Measurements from ENCODE around the gene MGAT2. TPM values are rescaled to one million over a fixed set of nuclear protein-coding genes. Genes with fewer than 3 reads are reported as not detected.

The MGAT2 gene
- total and polyA plus RNA-seq, 9 of the 15 experiments (the other 6 are each of a cell fraction or from before 2014, with no cell fraction given): 0.03 to 33.3 (median 24.6) TPM; not detected in 1

- TF ChIP-seq, protein P1, sequence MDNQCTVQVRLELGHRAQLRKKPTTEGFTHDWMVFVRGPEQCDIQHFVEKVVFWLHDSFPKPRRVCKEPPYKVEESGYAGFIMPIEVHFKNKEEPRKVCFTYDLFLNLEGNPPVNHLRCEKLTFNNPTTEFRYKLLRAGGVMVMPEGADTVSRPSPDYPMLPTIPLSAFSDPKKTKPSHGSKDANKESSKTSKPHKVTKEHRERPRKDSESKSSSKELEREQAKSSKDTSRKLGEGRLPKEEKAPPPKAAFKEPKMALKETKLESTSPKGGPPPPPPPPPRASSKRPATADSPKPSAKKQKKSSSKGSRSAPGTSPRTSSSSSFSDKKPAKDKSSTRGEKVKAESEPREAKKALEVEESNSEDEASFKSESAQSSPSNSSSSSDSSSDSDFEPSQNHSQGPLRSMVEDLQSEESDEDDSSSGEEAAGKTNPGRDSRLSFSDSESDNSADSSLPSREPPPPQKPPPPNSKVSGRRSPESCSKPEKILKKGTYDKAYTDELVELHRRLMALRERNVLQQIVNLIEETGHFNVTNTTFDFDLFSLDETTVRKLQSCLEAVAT (IDR thresholded peaks at IDR 0.05): peak in 1 of 2 experiments; percentile 65; a peak in 2 of 4 replicates
- TF ChIP-seq SMAD1 (IDR thresholded peaks at IDR 0.05; ENCODE audit: low read depth, low read length, partially characterized antibody) (peak; percentile 23), KDM5B (IDR thresholded peaks at IDR 0.05; ENCODE audit: insufficient replicate concordance, low read depth, low read length) (peak; percentile 97), EP400 (IDR thresholded peaks at IDR 0.05) (peak; percentile 98), FOXK1 (CRISPR knock-in tag; IDR thresholded peaks at IDR 0.05; ENCODE audit: borderline replicate concordance) (peak; percentile 56; the same call in 1 of the 2 replicates), ZNF668 (CRISPR knock-in tag; IDR thresholded peaks at IDR 0.05) (no peak), RCOR1 (IDR thresholded peaks at IDR 0.05; ENCODE audit: borderline replicate concordance in 1 of 2, low read depth in 2 of 2, low read length in 2 of 2) (0 out of 4 replicates have a peak, but pooled peaks of 1 of the 2 experiments have one; percentile 7), ZBTB43 (CRISPR knock-in tag; IDR thresholded peaks at IDR 0.05) (peak; percentile 49; the same call in 1 of the 2 replicates), RBBP5 (IDR thresholded peaks at IDR 0.05; ENCODE audit: borderline replicate concordance, insufficient read depth, low read length, poor library complexity, severe bottlenecking) (peak; percentile 73), ATF1 (CRISPR knock-in tag; IDR thresholded peaks at IDR 0.05) (0 out of 2 replicates have a peak, but pooled peaks have one; percentile 24), ATF1 (tag; IDR thresholded peaks at IDR 0.05) (peak; percentile 82), POLR2G (IDR thresholded peaks at IDR 0.05; ENCODE audit: low read depth, low read length) (peak; percentile 99), ZNF766 (CRISPR knock-in tag; conservative IDR thresholded peaks at IDR 0.05) (peak; percentile 37; the same call in 1 of the 2 replicates), FOS (IDR thresholded peaks at IDR 0.05; ENCODE audit: extremely low read depth, insufficient read length) (peak; percentile 90), RFX1 (IDR thresholded peaks at IDR 0.05) (peak; percentile 65)
- TF ChIP-seq, protein P2, sequence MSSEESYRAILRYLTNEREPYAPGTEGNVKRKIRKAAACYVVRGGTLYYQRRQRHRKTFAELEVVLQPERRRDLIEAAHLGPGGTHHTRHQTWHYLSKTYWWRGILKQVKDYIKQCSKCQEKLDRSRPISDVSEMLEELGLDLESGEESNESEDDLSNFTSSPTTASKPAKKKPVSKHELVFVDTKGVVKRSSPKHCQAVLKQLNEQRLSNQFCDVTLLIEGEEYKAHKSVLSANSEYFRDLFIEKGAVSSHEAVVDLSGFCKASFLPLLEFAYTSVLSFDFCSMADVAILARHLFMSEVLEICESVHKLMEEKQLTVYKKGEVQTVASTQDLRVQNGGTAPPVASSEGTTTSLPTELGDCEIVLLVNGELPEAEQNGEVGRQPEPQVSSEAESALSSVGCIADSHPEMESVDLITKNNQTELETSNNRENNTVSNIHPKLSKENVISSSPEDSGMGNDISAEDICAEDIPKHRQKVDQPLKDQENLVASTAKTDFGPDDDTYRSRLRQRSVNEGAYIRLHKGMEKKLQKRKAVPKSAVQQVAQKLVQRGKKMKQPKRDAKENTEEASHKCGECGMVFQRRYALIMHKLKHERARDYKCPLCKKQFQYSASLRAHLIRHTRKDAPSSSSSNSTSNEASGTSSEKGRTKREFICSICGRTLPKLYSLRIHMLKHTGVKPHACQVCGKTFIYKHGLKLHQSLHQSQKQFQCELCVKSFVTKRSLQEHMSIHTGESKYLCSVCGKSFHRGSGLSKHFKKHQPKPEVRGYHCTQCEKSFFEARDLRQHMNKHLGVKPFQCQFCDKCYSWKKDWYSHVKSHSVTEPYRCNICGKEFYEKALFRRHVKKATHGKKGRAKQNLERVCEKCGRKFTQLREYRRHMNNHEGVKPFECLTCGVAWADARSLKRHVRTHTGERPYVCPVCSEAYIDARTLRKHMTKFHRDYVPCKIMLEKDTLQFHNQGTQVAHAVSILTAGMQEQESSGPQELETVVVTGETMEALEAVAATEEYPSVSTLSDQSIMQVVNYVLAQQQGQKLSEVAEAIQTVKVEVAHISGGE (CRISPR knock-in tag; IDR thresholded peaks at IDR 0.05): peak in 1 of 3 experiments; percentile 73; a peak in 2 of 6 replicates
- TF ChIP-seq, protein P3, sequence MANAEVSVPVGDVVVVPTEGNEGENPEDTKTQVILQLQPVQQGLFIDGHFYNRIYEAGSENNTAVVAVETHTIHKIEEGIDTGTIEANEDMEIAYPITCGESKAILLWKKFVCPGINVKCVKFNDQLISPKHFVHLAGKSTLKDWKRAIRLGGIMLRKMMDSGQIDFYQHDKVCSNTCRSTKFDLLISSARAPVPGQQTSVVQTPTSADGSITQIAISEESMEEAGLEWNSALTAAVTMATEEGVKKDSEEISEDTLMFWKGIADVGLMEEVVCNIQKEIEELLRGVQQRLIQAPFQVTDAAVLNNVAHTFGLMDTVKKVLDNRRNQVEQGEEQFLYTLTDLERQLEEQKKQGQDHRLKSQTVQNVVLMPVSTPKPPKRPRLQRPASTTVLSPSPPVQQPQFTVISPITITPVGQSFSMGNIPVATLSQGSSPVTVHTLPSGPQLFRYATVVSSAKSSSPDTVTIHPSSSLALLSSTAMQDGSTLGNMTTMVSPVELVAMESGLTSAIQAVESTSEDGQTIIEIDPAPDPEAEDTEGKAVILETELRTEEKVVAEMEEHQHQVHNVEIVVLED (CRISPR knock-in tag; IDR thresholded peaks at IDR 0.05): 0 out of 2 replicates have a peak, but pooled peaks have one; percentile 6
Observed at GRCh38 chr14:49620182-49621113, at the start of gene MGAT2, which contains the start of gene RPL36AL (continued).

Data from K562 (cell line).